ENCODE results near the gene MEDAG. TPM values are rescaled to one million over a fixed set of nuclear protein-coding genes. Genes with fewer than 3 reads are reported as not detected.

The MEDAG gene
- total RNA-seq, 4 donors from 2014 or later: 4.9 to 21.5 (median 8.7) TPM

- Histone ChIP-seq H3K27me3 (no peaks in the 10 kb centered on the region), H3K27ac (no peak overlapping the region), H3K9me3 (no peaks in the 10 kb centered on the region), H3K4me3 (no peak overlapping the region), H3K36me3 (no peaks in the 10 kb centered on the region), H3K4me1 (no peaks in the 10 kb centered on the region)
- TF ChIP-seq POLR2A (IDR thresholded peaks at IDR 0.05) (no peak), CTCF (IDR thresholded peaks at IDR 0.05) (no peak)
- DNase-seq: no peak
Observed at GRCh38 chr13:30928978-30929377, 22.9 kb downstream of the MEDAG start.

- no peak for DNase-seq
- Histone ChIP-seq H3K9me3 (no peaks in the 10 kb centered on the region), H3K27ac (no peak within 1 kb of the TSS), H3K4me3 (no peak within 1 kb of the TSS), H3K27me3 (no peaks in the 10 kb centered on the region), H3K4me1 (no peaks in the 10 kb centered on the region), H3K36me3 (no peaks in the 10 kb centered on the region)
- TF ChIP-seq POLR2A (IDR thresholded peaks at IDR 0.05) (no peak), CTCF (IDR thresholded peaks at IDR 0.05) (no peak)
Observed at GRCh38 chr13:30932481-30933353, 26.6 kb downstream of the MEDAG start, which contains the start of gene TEX26. Gene TEX26, plus strand, starts transcription at chr13:30932656. Its CDS starts 60 bp downstream, at chr13:30932716.

- no peaks in the 10 kb centered on the region for H3K4me1 ChIP-seq
- DNase-seq: no peak
- no peak for TF ChIP-seq CTCF (IDR thresholded peaks at IDR 0.05)
- no peak for TF ChIP-seq POLR2A (IDR thresholded peaks at IDR 0.05)
- no peaks in the 10 kb centered on the region for H3K27me3 ChIP-seq
- no peak overlapping the region for H3K4me3 ChIP-seq
- H3K27ac ChIP-seq: no peak overlapping the region
- H3K9me3 ChIP-seq: no peaks in the 10 kb centered on the region
- no peaks in the 10 kb centered on the region for H3K36me3 ChIP-seq
Observed at GRCh38 chr13:30933354-30933670, 27.2 kb downstream of the MEDAG start.

GRCh38 chr13:30934381-30934780 lies 28.3 kb downstream of the MEDAG start:
- H3K4me1 ChIP-seq: no peaks in the 10 kb centered on the region
- DNase-seq: no peak
- no peaks in the 10 kb centered on the region for H3K27me3 ChIP-seq
- H3K4me3 ChIP-seq: no peak overlapping the region
- H3K27ac ChIP-seq: no peak overlapping the region
- TF ChIP-seq POLR2A (IDR thresholded peaks at IDR 0.05): no peak
- TF ChIP-seq CTCF (IDR thresholded peaks at IDR 0.05): no peak
- no peaks in the 10 kb centered on the region for H3K9me3 ChIP-seq
- H3K36me3 ChIP-seq: no peaks in the 10 kb centered on the region

GRCh38 chr13:30934803-30935202 lies 28.7 kb downstream of the MEDAG start:
- Histone ChIP-seq H3K4me3 (no peak overlapping the region), H3K4me1 (no peaks in the 10 kb centered on the region), H3K36me3 (no peaks in the 10 kb centered on the region), H3K27ac (no peak overlapping the region), H3K9me3 (no peaks in the 10 kb centered on the region), H3K27me3 (no peaks in the 10 kb centered on the region)
- no peak for TF ChIP-seq CTCF (IDR thresholded peaks at IDR 0.05)
- TF ChIP-seq POLR2A (IDR thresholded peaks at IDR 0.05): no peak
- DNase-seq: no peak

Data from Peyer's patch (tissue), 4 donors.